Lung (tissue), 12 donors: ENCODE results near the gene NABP1. TPM values are rescaled to one million over a fixed set of nuclear protein-coding genes. Genes with fewer than 3 reads are reported as not detected.

ENCODE experiments used
- ATAC-seq: fragments of 200-7000 bp; cut with Tn5 transposase; one replicate; pipeline ENCODE4 v1.9.1; 2020; ENCODE audit warnings: moderate number of reproducible peaks; ENCODE audit not compliant: insufficient read depth, low FRiP score
- DNase-seq, 3 donors: peaks; one replicate each; pipeline ENCODE4 v3.0.0-alpha.2; 2013 to 2017
- H3K27ac ChIP-seq, 2 donors: one replicate each; pipeline ENCODE4 v1.5.1; 2013; ENCODE audit warnings: mild to moderate bottlenecking in 2 of 2, moderate library complexity in 2 of 2, control low read depth in 1 of 2, inconsistent platforms in 1 of 2, low read depth in 1 of 2, low read length in 1 of 2
- H3K27me3 ChIP-seq, 3 donors: one replicate each; pipeline ENCODE4 v1.5.1; 2013; ENCODE audit warnings: low read length in 2 of 3; ENCODE audit not compliant: control insufficient read depth in 3 of 3, insufficient read depth in 3 of 3
- H3K36me3 ChIP-seq, 4 donors: one replicate each; pipeline ENCODE4 v1.5.1; 2013; ENCODE audit warnings: low read length in 4 of 4, mild to moderate bottlenecking in 1 of 4, moderate library complexity in 1 of 4; ENCODE audit not compliant: control insufficient read depth in 4 of 4, insufficient read depth in 4 of 4
- H3K4me1 ChIP-seq, 5 donors: one replicate each; pipeline ENCODE4 v1.5.1; 2013; ENCODE audit warnings: low read length in 5 of 5, mild to moderate bottlenecking in 2 of 5, moderate library complexity in 1 of 5; ENCODE audit not compliant: control insufficient read depth in 5 of 5, insufficient read depth in 5 of 5
- H3K4me3 ChIP-seq: one replicate; pipeline ENCODE4 v1.5.1; 2013; ENCODE audit warnings: mild to moderate bottlenecking, control low read depth, moderate library complexity
- H3K9ac ChIP-seq, 2 donors: one replicate each; pipeline ENCODE4 v1.5.1; 2013; ENCODE audit warnings: low read length in 2 of 2, control low read depth in 1 of 2; ENCODE audit not compliant: insufficient read depth in 1 of 2
- H3K9me3 ChIP-seq, 4 donors: one replicate each; pipeline ENCODE4 v1.5.1; 2013; ENCODE audit warnings: low read length in 3 of 4, mild to moderate bottlenecking in 1 of 4, moderate library complexity in 1 of 4; ENCODE audit not compliant: control insufficient read depth in 4 of 4, insufficient read depth in 3 of 4
- WGBS, 2 donors: extraction: QIAGEN DNeasy Blood & Tissue Kit; methylation state at CpG; one replicate each; pipeline ENCODE4 v1.1.7; 2013; 5-methylcytosine and 5-hydroxymethylcytosine counted together
- polyA plus RNA-seq, 2 donors: library from polyadenylated mRNA; stranded (reverse); fragments of 200-250 nt; gene quantifications; one replicate each; pipeline ENCODE4 v1.2.1, GENCODE V29; 2013
- total RNA-seq, 2 donors: library from RNA; depleted of rRNA in 1 of 2; stranded (reverse); fragments of >200 nt in 1 of 2; gene quantifications; one replicate each; pipeline ENCODE4 v1.2.1, GENCODE V29; 2014 to 2021
- TF ChIP-seq, protein P1 (sequence below): IDR thresholded peaks from 2 replicates; pipeline ENCODE4 v1.5.1; 2012; ENCODE audit warnings: mild to moderate bottlenecking; ENCODE audit errors: control extremely low read depth, extremely low read depth
- donor health status: control.
- donor health status: control.
- donor health status: Bipolar disorder and iron deficiency.
- donor health status: healthy.
- donor health status: DM: yes; HTN: yes; CAD: no.

NABP1 gene
- total and polyA plus RNA-seq, 4 donors, result 22.5 to 66.3 (median 49.1) TPM

- 83 to 86% methylated on average over 2 of the region's 2 CpGs for WGBS, 2 donors
- no peaks in the 10 kb centered on the region for H3K4me1 ChIP-seq
- H3K4me3 ChIP-seq, result no peak overlapping the region
These were observed 43.4 kb downstream of the NABP1 start for GRCh38 chr2:191721331-191721730.

DNA sequence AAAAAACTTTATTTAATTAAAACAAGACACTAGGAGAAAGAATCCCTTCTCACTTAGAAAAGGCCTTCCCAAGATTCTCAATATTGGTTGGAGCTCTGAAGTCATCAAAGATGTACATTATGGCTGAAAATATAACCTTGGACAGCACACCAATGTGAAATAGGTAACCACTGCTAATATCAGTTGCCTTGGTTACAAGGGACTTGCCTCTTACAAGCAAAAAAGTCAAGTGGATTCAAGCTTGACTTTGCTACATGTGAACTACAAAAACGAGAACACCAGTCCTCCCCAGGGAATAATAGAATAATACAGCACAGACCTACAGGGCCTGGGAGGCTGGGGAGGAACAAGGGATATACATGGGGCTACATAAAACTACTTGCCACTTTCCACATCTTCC lies 46.1 kb downstream of the NABP1 start:
- no peak overlapping the region for H3K4me3 ChIP-seq
- H3K27me3 ChIP-seq, result no peaks in the 10 kb centered on the region
- H3K27ac ChIP-seq, result no peak overlapping the region
- H3K36me3 ChIP-seq, result no peaks in the 10 kb centered on the region
- no peak overlapping the region for H3K9ac ChIP-seq
- DNase-seq (peak in 1 of 3 donors; percentile 22), ATAC-seq (no peak)
- H3K9me3 ChIP-seq, result no peaks in the 10 kb centered on the region
- TF ChIP-seq, protein P1, sequence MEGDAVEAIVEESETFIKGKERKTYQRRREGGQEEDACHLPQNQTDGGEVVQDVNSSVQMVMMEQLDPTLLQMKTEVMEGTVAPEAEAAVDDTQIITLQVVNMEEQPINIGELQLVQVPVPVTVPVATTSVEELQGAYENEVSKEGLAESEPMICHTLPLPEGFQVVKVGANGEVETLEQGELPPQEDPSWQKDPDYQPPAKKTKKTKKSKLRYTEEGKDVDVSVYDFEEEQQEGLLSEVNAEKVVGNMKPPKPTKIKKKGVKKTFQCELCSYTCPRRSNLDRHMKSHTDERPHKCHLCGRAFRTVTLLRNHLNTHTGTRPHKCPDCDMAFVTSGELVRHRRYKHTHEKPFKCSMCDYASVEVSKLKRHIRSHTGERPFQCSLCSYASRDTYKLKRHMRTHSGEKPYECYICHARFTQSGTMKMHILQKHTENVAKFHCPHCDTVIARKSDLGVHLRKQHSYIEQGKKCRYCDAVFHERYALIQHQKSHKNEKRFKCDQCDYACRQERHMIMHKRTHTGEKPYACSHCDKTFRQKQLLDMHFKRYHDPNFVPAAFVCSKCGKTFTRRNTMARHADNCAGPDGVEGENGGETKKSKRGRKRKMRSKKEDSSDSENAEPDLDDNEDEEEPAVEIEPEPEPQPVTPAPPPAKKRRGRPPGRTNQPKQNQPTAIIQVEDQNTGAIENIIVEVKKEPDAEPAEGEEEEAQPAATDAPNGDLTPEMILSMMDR, result no peak
- H3K4me1 ChIP-seq, result no peaks in the 10 kb centered on the region
- WGBS, 2 donors, result 63 to 77% methylated on average over 1 of the region's 1 CpG

More at GRCh38 chr2:191721331-191721730, 43.4 kb downstream of the NABP1 start:
- no peaks in the 10 kb centered on the region for H3K9me3 ChIP-seq
- H3K27me3 ChIP-seq, result no peaks in the 10 kb centered on the region
- no peak overlapping the region for H3K9ac ChIP-seq
- no peak for DNase-seq
- no peaks in the 10 kb centered on the region for H3K36me3 ChIP-seq
- no peak for ATAC-seq
- H3K27ac ChIP-seq, result no peak overlapping the region
- TF ChIP-seq, protein P1, result no peak

DNA sequence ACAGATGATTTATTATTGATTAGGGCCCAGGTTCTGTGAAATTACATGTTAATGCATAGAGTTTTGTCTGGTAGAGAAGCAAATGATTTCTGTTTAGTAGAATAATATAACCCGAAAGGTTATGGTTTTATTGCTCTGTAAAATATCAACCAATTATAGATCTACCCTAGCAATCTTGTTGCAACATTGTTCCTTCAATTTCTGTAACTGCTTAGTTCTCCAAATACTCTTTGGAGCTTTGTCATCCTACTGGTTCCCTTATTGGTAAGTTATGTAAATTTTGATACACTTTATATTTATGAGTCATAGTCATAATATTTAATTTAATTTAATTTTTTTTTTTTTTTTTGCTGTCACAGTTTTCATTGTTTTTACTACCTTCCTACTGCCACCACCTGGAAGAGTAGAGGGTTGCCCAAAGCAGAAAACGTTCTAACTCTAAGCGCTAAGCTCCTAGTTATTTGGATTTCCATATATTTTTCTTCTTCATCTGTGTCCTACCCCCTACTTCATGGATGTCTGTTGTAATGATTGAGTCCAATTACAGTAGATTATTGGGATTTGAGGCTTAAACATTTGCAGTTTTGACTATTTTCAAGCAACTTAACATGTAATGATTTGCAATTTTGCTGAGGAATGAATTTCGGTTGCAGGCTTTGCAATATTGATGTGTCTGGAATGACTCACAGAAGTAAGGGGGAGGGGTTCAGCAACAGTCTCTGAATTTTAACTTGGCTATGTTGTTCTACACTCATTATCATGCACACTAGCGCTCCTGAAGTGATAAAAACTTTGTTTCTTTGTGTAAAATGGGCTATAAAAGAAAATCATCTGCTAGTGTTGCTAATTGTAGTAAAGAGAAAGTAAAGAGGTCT lies 51.1 kb downstream of the NABP1 start:
- ATAC-seq (no peak), DNase-seq (no peak)
- peaks cover 0 to 2% (median 0%) of the 10 kb centered on the region in 4 donors for H3K9me3 ChIP-seq
- no peak overlapping the region for H3K4me3 ChIP-seq
- H3K27me3 ChIP-seq, result no peaks in the 10 kb centered on the region
- no peak overlapping the region for H3K9ac ChIP-seq
- H3K4me1 ChIP-seq, result no peaks in the 10 kb centered on the region
- no peaks in the 10 kb centered on the region for H3K36me3 ChIP-seq
- H3K27ac ChIP-seq, result no peak overlapping the region
- TF ChIP-seq, protein P1, result no peak
- WGBS, 2 donors, result 76 to 88% methylated on average over 5 of the region's 5 CpGs
